Uterus (tissue), 2 donors: ENCODE results near the gene PNPLA8.

Experiments used
- POLR2A ChIP-seq, 2 donors: fragments of 450-650 bp; IDR thresholded peaks; one replicate each; pipeline ENCODE4 v1.6.1; 2016; ENCODE audit warnings: antibody characterized with exemption in 2 of 2, mild to moderate bottlenecking in 1 of 2, moderate library complexity in 1 of 2
- TF ChIP-seq, protein P1 (sequence below), 4 experiments: fragments of 200-600 bp in 2 of 4; fragments of 450-650 bp in 2 of 4; sonication (generic) in 2 of 4; IDR thresholded peaks; one replicate each; pipeline ENCODE4 v1.5.1; 2016 to 2019; ENCODE audit warnings: antibody characterized with exemption in 4 of 4, mild to moderate bottlenecking in 2 of 4, moderate library complexity in 1 of 4

GRCh38 chr7:108517951-108518350 is 8.0 kb downstream of the PNPLA8 start:
- TF ChIP-seq, protein P1, sequence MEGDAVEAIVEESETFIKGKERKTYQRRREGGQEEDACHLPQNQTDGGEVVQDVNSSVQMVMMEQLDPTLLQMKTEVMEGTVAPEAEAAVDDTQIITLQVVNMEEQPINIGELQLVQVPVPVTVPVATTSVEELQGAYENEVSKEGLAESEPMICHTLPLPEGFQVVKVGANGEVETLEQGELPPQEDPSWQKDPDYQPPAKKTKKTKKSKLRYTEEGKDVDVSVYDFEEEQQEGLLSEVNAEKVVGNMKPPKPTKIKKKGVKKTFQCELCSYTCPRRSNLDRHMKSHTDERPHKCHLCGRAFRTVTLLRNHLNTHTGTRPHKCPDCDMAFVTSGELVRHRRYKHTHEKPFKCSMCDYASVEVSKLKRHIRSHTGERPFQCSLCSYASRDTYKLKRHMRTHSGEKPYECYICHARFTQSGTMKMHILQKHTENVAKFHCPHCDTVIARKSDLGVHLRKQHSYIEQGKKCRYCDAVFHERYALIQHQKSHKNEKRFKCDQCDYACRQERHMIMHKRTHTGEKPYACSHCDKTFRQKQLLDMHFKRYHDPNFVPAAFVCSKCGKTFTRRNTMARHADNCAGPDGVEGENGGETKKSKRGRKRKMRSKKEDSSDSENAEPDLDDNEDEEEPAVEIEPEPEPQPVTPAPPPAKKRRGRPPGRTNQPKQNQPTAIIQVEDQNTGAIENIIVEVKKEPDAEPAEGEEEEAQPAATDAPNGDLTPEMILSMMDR (IDR thresholded peaks at IDR 0.05): no peak
- no peak for TF ChIP-seq POLR2A (IDR thresholded peaks at IDR 0.05)
